HL-60 (cell line): ENCODE data around the gene FOXO6.

Experiments
- DNase-seq, 2 experiments: peaks; one replicate each; pipeline ENCODE4 v3.0.0-alpha.2; 2010 to 2020; ENCODE audit warnings: low read depth in 1 of 2, low spot score in 1 of 2
- H3K27ac ChIP-seq: fragments of 250-450 bp; sonication (Bioruptor Pico); replicated peaks from 2 replicates; pipeline ENCODE4 v1.5.1; 2020; ENCODE audit warnings: mild to moderate bottlenecking, moderate library complexity
- H3K27me3 ChIP-seq: fragments of 250-450 bp; sonication (Bioruptor Pico); 2 replicates; pipeline ENCODE4 v1.5.1; 2021; ENCODE audit warnings: mild to moderate bottlenecking, moderate library complexity; ENCODE audit not compliant: insufficient read depth, poor library complexity, severe bottlenecking
- H3K4me3 ChIP-seq: replicated peaks from 2 replicates; pipeline ENCODE4 v1.5.1; 2011; ENCODE audit warnings: mild to moderate bottlenecking, control low read depth, low read length; ENCODE audit not compliant: insufficient read depth
- CTCF ChIP-seq: IDR thresholded peaks from one replicate; pipeline ENCODE4 v1.5.1; 2011; ENCODE audit warnings: low read length, control low read depth, inconsistent platforms; ENCODE audit not compliant: insufficient read depth
- GABPA ChIP-seq: IDR thresholded peaks from 2 replicates; pipeline ENCODE4 v1.6.1; 2012; ENCODE audit warnings: low read depth
- POLR2AphosphoS5 ChIP-seq: IDR thresholded peaks from 2 replicates; pipeline ENCODE4 v1.6.1; 2012; ENCODE audit warnings: low read depth
- REST ChIP-seq: IDR thresholded peaks from 2 replicates; pipeline ENCODE4 v1.6.1; 2012; ENCODE audit warnings: low read depth; ENCODE audit not compliant: insufficient replicate concordance
- SPI1 ChIP-seq: IDR thresholded peaks from 2 replicates; pipeline ENCODE4 v1.6.1; 2012; ENCODE audit warnings: low read depth, mild to moderate bottlenecking, borderline replicate concordance

Gene FOXO6

GRCh38 chr1:41387667-41388091 lies 26.4 kb downstream of the FOXO6 start:
- no peak for TF ChIP-seq SPI1
- TF ChIP-seq REST = no peak
- no peak for TF ChIP-seq POLR2AphosphoS5
- no peak for TF ChIP-seq GABPA
- no peak for TF ChIP-seq CTCF
- H3K27ac ChIP-seq = no peak overlapping the region
- no peak for DNase-seq
- peaks cover 34% of the 10 kb centered on the region for H3K27me3 ChIP-seq
- H3K4me3 ChIP-seq = no peak overlapping the region

GRCh38 chr1:41388510-41388909 lies 27.3 kb downstream of the FOXO6 start:
- H3K4me3 ChIP-seq = no peak overlapping the region
- peaks cover 30% of the 10 kb centered on the region for H3K27me3 ChIP-seq
- TF ChIP-seq GABPA (no peak), CTCF (no peak), POLR2AphosphoS5 (no peak), SPI1 (no peak), REST (no peak)
- no peak for DNase-seq
- no peak overlapping the region for H3K27ac ChIP-seq

- H3K4me3 ChIP-seq = no peak overlapping the region
- no peak for DNase-seq
- peaks cover 26% of the 10 kb centered on the region for H3K27me3 ChIP-seq
- no peak overlapping the region for H3K27ac ChIP-seq
- TF ChIP-seq GABPA = no peak
Observed at GRCh38 chr1:41389009-41389408, 27.8 kb downstream of the FOXO6 start.

- H3K4me3 ChIP-seq = no peak overlapping the region
- peaks cover 14% of the 10 kb centered on the region for H3K27me3 ChIP-seq
- no peak for DNase-seq
- H3K27ac ChIP-seq = no peak overlapping the region
- no peak for TF ChIP-seq REST
- no peak for TF ChIP-seq POLR2AphosphoS5
Observed at GRCh38 chr1:41390166-41390565, 28.9 kb downstream of the FOXO6 start.
